ENCODE measurements around the gene NRXN2.

Gene NRXN2

DNA sequence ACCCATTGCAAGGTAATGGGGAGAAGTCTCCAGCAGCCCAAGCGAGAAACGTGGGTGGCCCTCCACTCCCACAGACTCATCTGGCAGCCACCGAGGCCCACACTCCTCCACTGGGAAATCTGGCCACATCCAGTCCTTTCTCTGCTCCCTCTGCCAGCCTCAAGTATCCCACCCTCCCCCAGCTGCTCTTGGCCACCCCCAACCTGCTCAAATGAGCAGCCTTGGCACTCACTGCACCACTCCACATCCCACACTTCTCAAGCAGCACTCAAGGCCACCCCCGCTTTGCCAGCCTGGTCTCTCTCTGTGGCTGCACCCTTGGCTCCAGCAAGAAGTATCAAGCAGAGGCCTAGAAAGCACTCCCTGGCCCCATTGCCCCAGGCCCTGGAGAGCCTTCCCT is 103.8 kb downstream of the NRXN2 start:
- Histone ChIP-seq H3K9me3 (ENCODE audit: control insufficient read depth, insufficient read depth, low read length) (no peaks in the 10 kb centered on the region), H3K4me1 (ENCODE audit: insufficient read depth, low read length) (peaks cover 11% of the 10 kb centered on the region), H3K36me3 (ENCODE audit: insufficient read depth, low read length) (no peaks in the 10 kb centered on the region), H3K9ac (ENCODE audit: low read depth, low read length) (no peak overlapping the region)

DNA sequence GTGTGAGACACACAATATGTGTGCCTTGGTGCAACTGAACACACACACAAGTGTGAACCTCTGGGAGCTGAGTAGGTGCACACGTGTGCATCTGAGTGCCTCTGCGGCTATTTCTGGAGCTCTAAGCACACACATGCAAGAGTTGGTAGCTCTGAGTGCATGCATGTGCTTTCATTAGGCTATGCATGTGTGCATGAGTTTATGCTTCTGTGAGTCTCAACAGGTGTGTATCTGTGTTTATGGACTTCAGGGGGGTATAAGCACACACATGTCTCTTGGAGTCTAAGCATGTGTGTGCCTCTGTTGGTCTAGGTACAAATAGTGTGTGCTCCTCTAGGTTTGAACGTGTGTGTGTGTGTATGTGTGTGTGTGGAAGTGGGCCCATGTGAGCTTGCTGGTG is 106.2 kb downstream of the NRXN2 start:
- Histone ChIP-seq H3K36me3 (ENCODE audit: insufficient read depth, low read length) (no peaks in the 10 kb centered on the region), H3K4me1 (ENCODE audit: insufficient read depth, low read length) (peaks cover 11% of the 10 kb centered on the region), H3K9me3 (ENCODE audit: control insufficient read depth, insufficient read depth, low read length) (no peaks in the 10 kb centered on the region), H3K9ac (ENCODE audit: low read depth, low read length) (no peak overlapping the region)

- peaks cover under 1% of the 10 kb centered on the region; the same call in 1 of the 2 replicates for H3K4me1 ChIP-seq (ENCODE audit: insufficient read depth, low read length)
- no peak overlapping the region for H3K9ac ChIP-seq (ENCODE audit: low read depth, low read length)
- no peaks in the 10 kb centered on the region for H3K36me3 ChIP-seq (ENCODE audit: insufficient read depth, low read length)
- H3K9me3 ChIP-seq (ENCODE audit: control insufficient read depth, insufficient read depth, low read length), result no peaks in the 10 kb centered on the region
Measured at GRCh38 chr11:64614917-64615316, 108.1 kb downstream of the NRXN2 start.

DNA sequence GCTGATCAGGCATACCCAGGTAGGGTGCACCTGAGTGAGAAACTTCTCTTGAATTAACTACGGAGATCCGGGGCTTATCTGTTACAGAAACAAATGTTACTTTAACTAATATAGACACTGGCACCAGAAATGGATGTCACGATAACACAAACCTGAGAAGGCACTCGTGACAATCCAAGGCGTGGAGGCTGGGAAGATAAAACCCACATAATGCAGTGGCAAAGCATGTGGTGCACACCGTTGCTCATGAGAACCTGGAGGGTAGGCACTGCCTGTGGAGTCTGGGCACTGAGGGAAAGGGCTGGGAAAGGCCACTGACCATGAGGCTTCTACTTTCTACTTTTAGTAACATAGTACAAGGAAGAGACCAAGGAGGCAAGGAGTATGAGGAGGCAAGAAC is 109.3 kb downstream of the NRXN2 start:
- H3K4me1 ChIP-seq (ENCODE audit: insufficient read depth, low read length), result no peaks in the 10 kb centered on the region; the same call in 1 of the 2 replicates
- H3K9me3 ChIP-seq (ENCODE audit: control insufficient read depth, insufficient read depth, low read length), result no peaks in the 10 kb centered on the region
- H3K36me3 ChIP-seq (ENCODE audit: insufficient read depth, low read length), result no peaks in the 10 kb centered on the region
- H3K9ac ChIP-seq (ENCODE audit: low read depth, low read length), result no peak overlapping the region

GRCh38 chr11:64611869-64612646 is 110.9 kb downstream of the NRXN2 start:
- no peak overlapping the region for H3K9ac ChIP-seq (ENCODE audit: low read depth, low read length)
- H3K36me3 ChIP-seq (ENCODE audit: insufficient read depth, low read length), result no peaks in the 10 kb centered on the region
- no peaks in the 10 kb centered on the region; the same call in 1 of the 2 replicates for H3K4me1 ChIP-seq (ENCODE audit: insufficient read depth, low read length)
- no peaks in the 10 kb centered on the region for H3K9me3 ChIP-seq (ENCODE audit: control insufficient read depth, insufficient read depth, low read length)

- Histone ChIP-seq H3K4me1 (ENCODE audit: insufficient read depth, low read length) (no peaks in the 10 kb centered on the region; the same call in 1 of the 2 replicates), H3K9ac (ENCODE audit: low read depth, low read length) (no peak overlapping the region), H3K9me3 (ENCODE audit: control insufficient read depth, insufficient read depth, low read length) (no peaks in the 10 kb centered on the region), H3K36me3 (ENCODE audit: insufficient read depth, low read length) (no peaks in the 10 kb centered on the region)
Measured at GRCh38 chr11:64611176-64611575, 111.8 kb downstream of the NRXN2 start.

- H3K9me3 ChIP-seq (ENCODE audit: control insufficient read depth, insufficient read depth, low read length), result no peaks in the 10 kb centered on the region
- no peaks in the 10 kb centered on the region; the same call in 1 of the 2 replicates for H3K4me1 ChIP-seq (ENCODE audit: insufficient read depth, low read length)
- no peak overlapping the region for H3K9ac ChIP-seq (ENCODE audit: low read depth, low read length)
- no peaks in the 10 kb centered on the region for H3K36me3 ChIP-seq (ENCODE audit: insufficient read depth, low read length)
Measured at GRCh38 chr11:64610596-64610995, 112.4 kb downstream of the NRXN2 start.

DNA sequence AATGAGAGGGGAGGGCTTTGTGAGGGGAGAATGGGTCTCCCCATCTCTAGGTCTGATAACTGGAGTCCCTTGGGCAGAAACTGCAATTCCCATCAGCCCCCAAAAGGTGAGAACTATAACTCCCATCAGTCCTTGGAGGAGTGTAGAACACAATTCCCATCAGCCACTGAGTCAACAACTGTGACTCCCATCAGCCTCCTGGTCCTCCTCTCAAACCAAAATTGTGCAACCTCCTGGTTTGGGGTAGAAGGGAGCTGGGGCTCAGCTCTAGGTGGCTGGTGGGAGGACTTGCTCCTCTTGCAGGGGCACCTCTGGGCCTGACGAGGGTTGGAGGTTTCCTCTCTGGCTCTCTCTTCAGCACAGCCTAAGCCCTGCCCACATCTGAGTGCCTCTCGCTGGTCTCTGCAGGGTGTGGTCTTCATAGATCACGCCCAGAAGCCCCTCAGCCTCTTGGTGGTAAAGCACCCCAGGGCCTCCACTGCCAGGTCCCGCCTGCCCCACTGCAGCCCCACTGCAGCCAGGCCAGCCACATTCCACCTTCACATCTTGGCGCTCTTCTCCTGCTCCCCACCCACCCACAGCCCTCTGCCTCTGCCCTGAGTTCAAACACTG is 113.5 kb downstream of the NRXN2 start:
- H3K4me1 ChIP-seq (ENCODE audit: insufficient read depth, low read length), result no peaks in the 10 kb centered on the region; the same call in 1 of the 2 replicates
- no peaks in the 10 kb centered on the region for H3K9me3 ChIP-seq (ENCODE audit: control insufficient read depth, insufficient read depth, low read length)
- H3K9ac ChIP-seq (ENCODE audit: low read depth, low read length), result no peak overlapping the region
- H3K36me3 ChIP-seq (ENCODE audit: insufficient read depth, low read length), result no peaks in the 10 kb centered on the region

DNA sequence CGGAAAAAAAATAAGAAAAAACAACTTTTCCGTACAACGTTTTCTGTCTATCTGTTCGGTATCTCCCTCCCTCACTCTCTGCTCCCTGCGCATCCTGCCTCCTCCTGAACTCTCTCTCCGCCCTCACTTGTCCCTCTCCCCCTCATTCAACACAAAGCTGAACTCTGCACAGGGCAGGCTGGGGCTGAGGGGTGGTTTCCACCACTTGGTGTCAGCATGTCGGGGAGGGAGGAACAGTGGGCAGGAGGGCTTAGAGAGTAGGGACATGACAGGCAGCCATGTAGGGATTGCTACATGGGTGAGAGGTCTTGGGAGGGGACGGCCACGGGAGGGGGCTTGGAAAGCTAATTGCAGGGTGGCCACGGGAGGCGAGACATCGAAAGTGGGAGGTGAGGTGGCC is 114.4 kb downstream of the NRXN2 start:
- no peaks in the 10 kb centered on the region for H3K36me3 ChIP-seq (ENCODE audit: insufficient read depth, low read length)
- H3K9me3 ChIP-seq (ENCODE audit: control insufficient read depth, insufficient read depth, low read length), result no peaks in the 10 kb centered on the region
- no peak overlapping the region for H3K9ac ChIP-seq (ENCODE audit: low read depth, low read length)
- H3K4me1 ChIP-seq (ENCODE audit: insufficient read depth, low read length), result no peaks in the 10 kb centered on the region; the same call in 1 of the 2 replicates

GRCh38 chr11:64608046-64608445 is 115.0 kb downstream of the NRXN2 start:
- H3K9ac ChIP-seq (ENCODE audit: low read depth, low read length), result no peak overlapping the region

GRCh38 chr11:64607381-64607985 is 115.5 kb downstream of the NRXN2 start:
- H3K36me3 ChIP-seq (ENCODE audit: insufficient read depth, low read length), result no peaks in the 10 kb centered on the region
- H3K9ac ChIP-seq (ENCODE audit: low read depth, low read length), result no peak overlapping the region
- H3K4me1 ChIP-seq (ENCODE audit: insufficient read depth, low read length), result no peaks in the 10 kb centered on the region; the same call in 1 of the 2 replicates
- H3K9me3 ChIP-seq (ENCODE audit: control insufficient read depth, insufficient read depth, low read length), result no peaks in the 10 kb centered on the region

More at GRCh38 chr11:64608046-64608445, 115.0 kb downstream of the NRXN2 start:
- no peaks in the 10 kb centered on the region for H3K36me3 ChIP-seq (ENCODE audit: insufficient read depth, low read length)
- no peaks in the 10 kb centered on the region for H3K9me3 ChIP-seq (ENCODE audit: control insufficient read depth, insufficient read depth, low read length)
- H3K4me1 ChIP-seq (ENCODE audit: insufficient read depth, low read length), result no peaks in the 10 kb centered on the region; the same call in 1 of the 2 replicates

DNA sequence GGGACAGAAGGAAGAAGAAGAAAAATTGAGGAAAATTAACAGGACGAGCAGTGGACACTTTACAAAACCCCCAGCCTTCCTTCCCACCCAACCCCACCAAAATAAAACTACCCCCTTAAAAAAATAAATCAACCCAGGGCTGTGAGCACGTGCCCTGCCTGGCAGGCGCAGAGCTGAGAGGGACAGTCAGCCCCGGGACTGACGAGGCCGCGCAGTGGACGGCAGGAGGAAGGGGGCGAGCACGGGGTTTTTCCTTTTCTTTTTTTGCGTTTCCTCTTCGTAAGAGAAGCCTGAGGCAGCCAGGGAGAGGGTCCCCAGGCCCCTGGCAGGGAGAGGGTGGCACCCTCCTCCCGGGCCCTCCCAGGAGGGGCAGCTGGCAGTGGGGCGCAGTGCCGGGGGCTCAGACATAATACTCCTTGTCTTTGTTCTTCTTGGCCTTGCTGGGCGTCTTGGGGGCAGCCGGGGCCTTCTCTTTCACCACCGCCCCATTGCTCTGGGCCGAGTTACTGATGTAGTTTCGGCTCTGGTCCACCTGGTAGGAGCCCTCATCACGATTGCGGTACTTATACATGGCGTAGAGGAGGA is 116.1 kb downstream of the NRXN2 start:
- no peaks in the 10 kb centered on the region; the same call in 1 of the 2 replicates for H3K4me1 ChIP-seq (ENCODE audit: insufficient read depth, low read length)
- H3K9ac ChIP-seq (ENCODE audit: low read depth, low read length), result no peak overlapping the region
- no peaks in the 10 kb centered on the region for H3K36me3 ChIP-seq (ENCODE audit: insufficient read depth, low read length)

DNA sequence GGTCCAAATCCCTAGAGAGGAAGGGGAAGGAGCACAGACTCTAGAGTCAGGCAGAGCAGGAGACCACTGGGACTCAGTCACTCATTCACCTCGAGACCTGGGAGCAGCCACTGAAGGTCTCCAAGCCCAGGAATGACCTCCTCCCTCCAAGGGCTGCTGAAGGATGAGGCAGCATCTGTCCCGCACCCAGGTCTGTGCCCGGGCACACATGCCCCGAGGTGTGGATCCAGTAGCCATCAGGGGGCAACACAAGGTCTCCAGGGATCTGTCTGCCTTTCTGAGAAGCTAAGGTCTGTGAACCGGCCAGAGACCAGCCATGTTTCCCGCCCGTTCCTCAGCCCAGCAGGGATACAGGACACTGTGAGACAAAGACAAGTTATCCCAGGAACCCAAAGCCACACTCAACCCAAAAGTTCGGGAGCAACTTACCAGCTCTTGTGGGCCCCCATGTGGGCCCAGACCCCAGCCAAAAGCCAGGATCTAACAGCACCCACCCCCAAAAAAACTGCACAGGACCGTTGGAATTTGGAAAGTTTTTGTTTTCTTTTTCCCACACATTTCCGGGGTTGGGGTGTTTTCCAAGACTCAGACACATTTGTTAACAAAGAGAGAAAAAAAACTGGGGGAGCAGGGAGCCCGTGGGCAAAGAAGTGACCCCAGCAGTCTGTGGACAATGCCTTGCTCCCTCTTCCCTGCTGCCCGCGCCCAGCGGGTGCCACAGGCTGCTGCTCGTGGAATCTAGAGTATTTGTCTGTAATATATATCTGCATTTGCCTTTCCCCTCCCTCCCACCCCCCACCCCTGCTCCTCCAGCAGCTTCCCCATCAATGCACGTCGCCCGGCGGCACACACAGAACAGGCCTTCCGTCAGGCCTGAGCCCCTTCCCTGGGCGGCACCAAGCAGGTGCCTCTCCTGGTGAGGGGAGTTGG is 117.1 kb downstream of the NRXN2 start:
- Histone ChIP-seq H3K36me3 (ENCODE audit: insufficient read depth, low read length) (no peaks in the 10 kb centered on the region), H3K9me3 (ENCODE audit: control insufficient read depth, insufficient read depth, low read length) (no peaks in the 10 kb centered on the region), H3K4me1 (ENCODE audit: insufficient read depth, low read length) (no peaks in the 10 kb centered on the region; the same call in 1 of the 2 replicates), H3K9ac (ENCODE audit: low read depth, low read length) (no peak overlapping the region)

More for the DNA sequence above, 116.1 kb downstream of the NRXN2 start:
- H3K9me3 ChIP-seq (ENCODE audit: control insufficient read depth, insufficient read depth, low read length), result no peaks in the 10 kb centered on the region

DNA sequence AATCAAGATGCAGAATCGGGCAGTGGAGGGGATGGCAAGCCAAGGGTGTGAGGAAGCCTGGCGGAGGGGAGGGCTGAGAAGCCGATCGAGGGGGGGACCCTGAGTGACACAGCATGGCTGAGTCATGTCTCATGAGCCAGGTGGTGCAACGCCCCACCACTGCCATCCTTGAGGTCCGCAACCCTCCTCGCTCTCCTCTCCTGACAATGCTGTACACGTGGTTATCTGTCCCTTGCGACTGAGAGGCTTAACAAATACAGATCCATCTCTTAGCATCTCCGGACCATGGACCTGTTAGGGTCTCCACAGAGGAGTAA is 117.8 kb downstream of the NRXN2 start:
- Histone ChIP-seq H3K36me3 (ENCODE audit: insufficient read depth, low read length) (no peaks in the 10 kb centered on the region), H3K4me1 (ENCODE audit: insufficient read depth, low read length) (no peaks in the 10 kb centered on the region; the same call in 1 of the 2 replicates), H3K9me3 (ENCODE audit: control insufficient read depth, insufficient read depth, low read length) (no peaks in the 10 kb centered on the region), H3K9ac (ENCODE audit: low read depth, low read length) (no peak overlapping the region)
